Trophoblast cell (in vitro differentiated cells and primary cell): ENCODE measurements around the gene PEX11A.

Source experiments
- DNase-seq, 2 donors: peaks; one replicate each; pipeline ENCODE4 v3.0.0-alpha.2; 2016
- H2AFZ ChIP-seq: 2 replicates; pipeline ENCODE4 v1.6.1; 2013; ENCODE audit warnings: low read length, moderate library complexity, mild to moderate bottlenecking; ENCODE audit not compliant: insufficient read depth, poor library complexity
- H2AK5ac ChIP-seq: 2 replicates; pipeline ENCODE4 v1.6.1; 2013; ENCODE audit warnings: mild to moderate bottlenecking, low read length
- H2BK120ac ChIP-seq: 2 replicates; pipeline ENCODE4 v1.6.1; 2013; ENCODE audit warnings: low read length, mild to moderate bottlenecking, moderate library complexity; ENCODE audit not compliant: insufficient read depth, poor library complexity
- H2BK12ac ChIP-seq: 2 replicates; pipeline ENCODE4 v1.6.1; 2013; ENCODE audit warnings: mild to moderate bottlenecking, low read length, moderate library complexity
- H2BK5ac ChIP-seq: 2 replicates; pipeline ENCODE4 v1.6.1; 2013; ENCODE audit warnings: low read length, low read depth, moderate library complexity, mild to moderate bottlenecking; ENCODE audit not compliant: poor library complexity
- H3K14ac ChIP-seq: 2 replicates; pipeline ENCODE4 v1.6.1; 2013; ENCODE audit warnings: mild to moderate bottlenecking, low read length
- H3K18ac ChIP-seq: 2 replicates; pipeline ENCODE4 v1.6.1; 2013; ENCODE audit warnings: mild to moderate bottlenecking, low read length
- H3K23ac ChIP-seq: 2 replicates; pipeline ENCODE4 v1.6.1; 2013; ENCODE audit warnings: low read length
- H3K27ac ChIP-seq: 2 replicates; pipeline ENCODE4 v1.5.1; 2013; ENCODE audit warnings: low read depth, mild to moderate bottlenecking, inconsistent platforms, low read length, moderate library complexity
- H3K27me3 ChIP-seq: 2 replicates; pipeline ENCODE4 v1.6.1; 2013; ENCODE audit warnings: inconsistent platforms, mild to moderate bottlenecking, low read length, moderate library complexity; ENCODE audit not compliant: insufficient read depth
- H3K36me3 ChIP-seq, 2 experiments: 1 replicate in 1 of 2; 2 replicates in 1 of 2; pipeline ENCODE4 v1.6.1; 2013; ENCODE audit warnings: low read length in 2 of 2, mild to moderate bottlenecking in 2 of 2, moderate library complexity in 1 of 2; ENCODE audit not compliant: insufficient read depth in 2 of 2, control insufficient read depth in 1 of 2
- H3K4ac ChIP-seq: 2 replicates; pipeline ENCODE4 v1.6.1; 2013; ENCODE audit warnings: low read depth, mild to moderate bottlenecking, low read length, moderate library complexity
- H3K4me1 ChIP-seq, 2 experiments: 1 replicate in 1 of 2; 2 replicates in 1 of 2; pipeline ENCODE4 v1.6.1; 2013; ENCODE audit warnings: low read length in 2 of 2, mild to moderate bottlenecking in 2 of 2, moderate library complexity in 1 of 2; ENCODE audit not compliant: insufficient read depth in 2 of 2, control insufficient read depth in 1 of 2
- H3K4me2 ChIP-seq: 2 replicates; pipeline ENCODE4 v1.6.1; 2013; ENCODE audit warnings: inconsistent platforms, mild to moderate bottlenecking, low read length, moderate library complexity
- H3K4me3 ChIP-seq: 2 replicates; pipeline ENCODE4 v1.5.1; 2013; ENCODE audit warnings: mild to moderate bottlenecking, low read depth, low read length, inconsistent platforms
- H3K79me1 ChIP-seq: one replicate; pipeline ENCODE4 v1.6.1; 2013; ENCODE audit warnings: low read length
- H3K79me2 ChIP-seq: 2 replicates; pipeline ENCODE4 v1.6.1; 2013; ENCODE audit warnings: low read length, mild to moderate bottlenecking; ENCODE audit not compliant: control insufficient read depth, insufficient read depth, poor library complexity
- H3K9ac ChIP-seq: 2 replicates; pipeline ENCODE4 v1.6.1; 2013; ENCODE audit warnings: mild to moderate bottlenecking, low read length
- H3K9me3 ChIP-seq: 2 replicates; pipeline ENCODE4 v1.6.1; 2013; ENCODE audit warnings: low read depth, mild to moderate bottlenecking, control low read depth, inconsistent platforms, low read length; ENCODE audit not compliant: insufficient read depth
- H4K12ac ChIP-seq: 2 replicates; pipeline ENCODE4 v1.6.1; 2013; ENCODE audit warnings: low read depth, mild to moderate bottlenecking, low read length, moderate library complexity
- H4K8ac ChIP-seq: 2 replicates; pipeline ENCODE4 v1.6.1; 2013; ENCODE audit warnings: low read depth, mild to moderate bottlenecking, low read length, moderate library complexity
- H4K91ac ChIP-seq: one replicate; pipeline ENCODE4 v1.6.1; 2013; ENCODE audit warnings: low read depth, mild to moderate bottlenecking, low read length, moderate library complexity
- WGBS: extraction: QIAGEN DNeasy Blood & Tissue Kit; methylation state at CpG from one replicate; pipeline ENCODE4 v1.1.7; 2013; ENCODE audit warnings: missing lambda C conversion rate; ENCODE audit not compliant: insufficient read length, insufficient coverage; ENCODE audit errors: extremely low coverage; 5-methylcytosine and 5-hydroxymethylcytosine counted together

The PEX11A gene

GRCh38 chr15:89649013-89649625 lies 41.4 kb downstream of the PEX11A start:
- H2BK5ac ChIP-seq = no peak overlapping the region
- no peak overlapping the region for H3K4me3 ChIP-seq
- no peak overlapping the region for H3K23ac ChIP-seq
- no peak overlapping the region for H3K18ac ChIP-seq
- no peak overlapping the region for H4K8ac ChIP-seq
- no peak overlapping the region for H2BK120ac ChIP-seq
- H3K14ac ChIP-seq = no peak overlapping the region
- no peaks in the 10 kb centered on the region for H3K27me3 ChIP-seq
- no peak overlapping the region for H4K91ac ChIP-seq
- DNase-seq = no peak
- no peaks in the 10 kb centered on the region for H3K79me1 ChIP-seq
- H2AFZ ChIP-seq = no peak overlapping the region
- H3K79me2 ChIP-seq = no peaks in the 10 kb centered on the region
- H3K4me2 ChIP-seq = no peak overlapping the region
- no peak overlapping the region for H4K12ac ChIP-seq
- H3K9me3 ChIP-seq = no peaks in the 10 kb centered on the region
- H2AK5ac ChIP-seq = no peak overlapping the region
- no CpG with 5 or more reads among the region's 37 CpGs for WGBS
- H3K4ac ChIP-seq = no peak overlapping the region
- no peak overlapping the region for H3K9ac ChIP-seq
- H3K4me1 ChIP-seq = no peaks in the 10 kb centered on the region
- peaks cover 27% of the 10 kb centered on the region in 2 experiments for H3K36me3 ChIP-seq
- no peak overlapping the region for H2BK12ac ChIP-seq
- no peak overlapping the region for H3K27ac ChIP-seq

- Histone ChIP-seq H2AK5ac (no peak overlapping the region), H3K4me1 (no peaks in the 10 kb centered on the region), H4K12ac (no peak overlapping the region), H3K4ac (no peak overlapping the region), H4K91ac (no peak overlapping the region), H3K27me3 (no peaks in the 10 kb centered on the region), H3K4me2 (no peak overlapping the region), H3K4me3 (peak overlapping the region; percentile 35), H4K8ac (no peak overlapping the region), H3K36me3 (peaks cover 27 to 28% of the 10 kb centered on the region in 2 experiments), H3K79me2 (no peaks in the 10 kb centered on the region), H2BK5ac (no peak overlapping the region), H2BK120ac (no peak overlapping the region), H3K9ac (no peak overlapping the region), H3K27ac (no peak overlapping the region), H2AFZ (no peak overlapping the region), H2BK12ac (no peak overlapping the region), H3K14ac (no peak overlapping the region), H3K18ac (no peak overlapping the region), H3K9me3 (no peaks in the 10 kb centered on the region), H3K23ac (no peak overlapping the region), H3K79me1 (no peaks in the 10 kb centered on the region)
- WGBS = no CpG with 5 or more reads among the region's 102 CpGs
- DNase-seq = peak in 1 of 2 donors; percentile 32
Measured at GRCh38 chr15:89648106-89649012, 42.2 kb downstream of the PEX11A start.

- no peak overlapping the region for H2BK12ac ChIP-seq
- WGBS = no CpG with 5 or more reads among the region's 25 CpGs
- H2BK5ac ChIP-seq = no peak overlapping the region
- no peaks in the 10 kb centered on the region for H3K4me1 ChIP-seq
- H3K23ac ChIP-seq = no peak overlapping the region
- H3K4me2 ChIP-seq = no peak overlapping the region
- H2AK5ac ChIP-seq = no peak overlapping the region
- no peak overlapping the region for H2BK120ac ChIP-seq
- no peak overlapping the region for H3K14ac ChIP-seq
- H3K18ac ChIP-seq = no peak overlapping the region
- H3K4ac ChIP-seq = no peak overlapping the region
- H2AFZ ChIP-seq = no peak overlapping the region
- no peaks in the 10 kb centered on the region for H3K79me1 ChIP-seq
- peaks cover 25 to 28% of the 10 kb centered on the region in 2 experiments for H3K36me3 ChIP-seq
- H3K27me3 ChIP-seq = no peaks in the 10 kb centered on the region
- H4K8ac ChIP-seq = no peak overlapping the region
- no peak overlapping the region for H4K12ac ChIP-seq
- H3K4me3 ChIP-seq = no peak overlapping the region
- no peak overlapping the region for H3K27ac ChIP-seq
- no peak overlapping the region for H3K9ac ChIP-seq
- no peaks in the 10 kb centered on the region for H3K79me2 ChIP-seq
- DNase-seq = peak; percentile 40 to 78
- no peak overlapping the region for H4K91ac ChIP-seq
- no peaks in the 10 kb centered on the region for H3K9me3 ChIP-seq
Measured at GRCh38 chr15:89647191-89647851, 43.2 kb downstream of the PEX11A start.

- Histone ChIP-seq H2AFZ (no peak overlapping the region), H2AK5ac (no peak overlapping the region)
- no CpG with 5 or more reads among the region's 22 CpGs for WGBS
Measured at GRCh38 chr15:89646416-89647141, 44.0 kb downstream of the PEX11A start.

More at GRCh38 chr15:89646416-89647141, 44.0 kb downstream of the PEX11A start:
- no peak overlapping the region for H2BK5ac ChIP-seq
- H3K9me3 ChIP-seq = peaks cover 3% of the 10 kb centered on the region
- no peak overlapping the region for H3K4me3 ChIP-seq
- DNase-seq = no peak
- H3K18ac ChIP-seq = no peak overlapping the region
- H3K4me2 ChIP-seq = no peak overlapping the region
- H3K4ac ChIP-seq = no peak overlapping the region
- no peak overlapping the region for H4K8ac ChIP-seq
- H3K23ac ChIP-seq = no peak overlapping the region
- H3K14ac ChIP-seq = no peak overlapping the region
- H3K27ac ChIP-seq = no peak overlapping the region
- H2BK12ac ChIP-seq = no peak overlapping the region
- no peaks in the 10 kb centered on the region for H3K27me3 ChIP-seq
- no peaks in the 10 kb centered on the region for H3K79me1 ChIP-seq
- no peaks in the 10 kb centered on the region for H3K79me2 ChIP-seq
- H3K4me1 ChIP-seq = no peaks in the 10 kb centered on the region
- no peak overlapping the region for H2BK120ac ChIP-seq
- no peak overlapping the region for H4K91ac ChIP-seq
- H3K36me3 ChIP-seq = peaks cover 30 to 35% of the 10 kb centered on the region in 2 experiments
- no peak overlapping the region for H3K9ac ChIP-seq
- H4K12ac ChIP-seq = no peak overlapping the region
